Measurements from ENCODE around the gene RPS8. TPM values are rescaled to one million over a fixed set of nuclear protein-coding genes. Genes with fewer than 3 reads are reported as not detected.
"Not testable (repeated sequence)": the region's sequence is repeated elsewhere in the genome, so short reads cannot be mapped to it uniquely, and the experiment has no call there.

Gene RPS8
- total and polyA plus RNA-seq, 9 donors, result 3,305 to 10,301 (median 5,328) TPM

DNA sequence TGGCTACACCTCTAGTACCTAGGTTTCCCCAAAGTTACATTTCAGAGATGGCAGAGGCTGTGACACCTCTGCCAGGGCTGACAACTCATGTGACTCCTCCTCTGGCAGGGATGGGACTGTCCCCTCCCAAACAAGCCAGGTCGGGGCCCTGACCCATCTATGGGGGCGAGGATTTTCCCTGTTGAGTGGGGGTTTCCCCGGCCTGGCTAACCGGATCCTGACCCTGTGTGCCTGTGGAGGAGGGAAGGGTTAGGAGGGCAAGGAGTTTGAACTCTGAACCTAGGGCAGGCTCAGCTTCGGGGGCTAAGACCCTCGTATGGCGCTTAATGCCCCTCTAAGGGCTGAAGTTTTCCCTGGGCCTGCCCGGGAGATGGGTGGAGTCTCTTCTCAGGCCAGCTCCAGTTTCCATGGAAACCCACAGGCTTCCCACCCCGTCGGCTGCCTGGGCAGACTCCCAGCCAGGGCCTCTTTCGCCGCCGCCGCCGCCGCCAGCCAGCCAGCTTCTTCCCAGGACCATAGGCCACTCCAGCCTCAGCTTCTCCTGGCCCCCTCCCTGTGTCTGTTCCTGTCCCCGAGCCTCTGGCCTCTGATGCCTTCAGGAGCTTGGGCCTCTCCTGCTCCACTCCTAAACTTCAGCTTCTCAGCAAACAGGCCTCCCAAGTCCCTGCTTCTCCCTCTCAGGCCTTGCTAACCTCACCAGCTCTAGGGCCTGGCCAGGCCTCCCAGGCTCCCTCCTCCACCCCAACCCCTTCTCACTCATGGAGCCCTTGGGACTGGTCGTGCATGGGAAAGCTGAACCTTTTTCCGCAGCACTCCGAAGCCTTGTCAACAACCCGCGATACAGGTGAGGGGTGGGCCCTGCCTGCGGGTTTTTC lies 33.0 kb downstream of the RPS8 start, which contains the start of gene BTBD19:
Gene BTBD19, plus strand, starts transcription at position 461 of the 875 bp plus-strand sequence. Its CDS starts 298 bp downstream, at position 759.
- WGBS, 3 donors, result 5 to 7% (median 7%) methylated on average over 23 of the region's 23 CpGs
- H3K27me3 ChIP-seq, result no peaks in the 10 kb centered on the region
- intact Hi-C loops (cut with DNase I), result loop anchor here in 1 of 4 donors (10.0 kb wide), 1 partner anchor 497 kb away; no protein-coding TSS in a partner anchor
- peak within 1 kb of the TSS; percentile 99 to 100 for H3K27ac ChIP-seq
- H3K9me3 ChIP-seq, result no peaks in the 10 kb centered on the region
- peak within 1 kb of the TSS; percentile 25 for H3K4me3 ChIP-seq
- no peaks in the 10 kb centered on the region for H3K36me3 ChIP-seq
- no peak for TF ChIP-seq EP300 (IDR thresholded peaks at IDR 0.05)
- TF ChIP-seq POLR2A (IDR thresholded peaks at IDR 0.05), result peak; percentile 77
- peaks cover 43% of the 10 kb centered on the region for H3K4me1 ChIP-seq (ENCODE audit: insufficient read depth)
- peak; percentile 91 to 93 (median 93) for DNase-seq

DNA sequence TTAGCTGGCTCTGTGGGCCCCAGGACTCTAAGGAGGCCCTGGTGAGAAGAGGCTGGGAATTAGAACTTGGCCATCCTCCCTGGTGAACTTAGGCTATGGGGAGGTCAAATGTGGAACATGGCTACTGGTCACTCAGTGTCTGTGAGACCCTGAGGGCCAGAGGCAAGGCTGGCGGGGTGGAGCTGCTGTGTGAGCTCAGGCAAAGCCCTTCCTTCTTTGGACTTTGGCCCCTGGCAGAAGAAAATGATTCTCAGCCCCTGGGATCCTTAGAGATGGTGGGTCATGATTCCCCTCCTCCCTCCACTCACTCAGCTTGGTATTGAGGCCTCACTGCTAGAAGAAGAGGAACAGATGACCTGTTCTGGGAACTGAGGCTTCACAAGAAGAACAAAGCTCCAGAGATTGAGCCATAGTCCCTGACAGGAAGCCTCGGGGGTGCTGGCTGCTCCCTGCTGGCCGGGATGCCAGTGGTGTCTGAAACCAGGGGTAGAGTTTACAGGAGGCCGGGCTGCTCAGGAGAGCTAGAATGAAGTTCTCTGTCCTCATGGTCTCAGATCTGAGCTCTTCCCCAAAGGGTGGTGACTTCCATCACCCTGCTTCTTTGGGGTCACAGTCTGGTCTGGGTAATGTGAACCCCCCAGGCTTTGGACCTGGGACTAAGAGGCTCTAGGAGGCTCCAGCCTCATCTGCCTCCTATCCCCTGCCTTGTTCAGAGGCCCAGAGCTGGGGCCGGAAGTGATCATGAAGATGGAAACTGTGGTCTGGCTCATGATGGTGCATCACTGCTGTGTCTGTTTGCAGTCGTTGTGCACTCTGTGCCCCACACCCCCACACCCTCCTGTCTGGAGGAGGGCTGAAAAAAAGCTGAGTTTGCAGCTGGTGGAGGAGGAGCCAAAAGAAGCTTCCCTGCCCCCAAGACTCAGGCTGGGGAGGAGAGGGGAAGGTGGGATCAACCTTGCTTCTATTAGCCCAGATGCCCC lies 33.9 kb downstream of the RPS8 start:
- peak overlapping the region; percentile 25 for H3K4me3 ChIP-seq
- H3K27me3 ChIP-seq, result no peaks in the 10 kb centered on the region
- intact Hi-C loops (cut with DNase I), result loop anchor here in 1 of 4 donors (10.0 kb wide), 1 partner anchor 496 kb away; no protein-coding TSS in a partner anchor
- peak overlapping the region; percentile 99 to 100 for H3K27ac ChIP-seq
- TF ChIP-seq, protein P1, sequence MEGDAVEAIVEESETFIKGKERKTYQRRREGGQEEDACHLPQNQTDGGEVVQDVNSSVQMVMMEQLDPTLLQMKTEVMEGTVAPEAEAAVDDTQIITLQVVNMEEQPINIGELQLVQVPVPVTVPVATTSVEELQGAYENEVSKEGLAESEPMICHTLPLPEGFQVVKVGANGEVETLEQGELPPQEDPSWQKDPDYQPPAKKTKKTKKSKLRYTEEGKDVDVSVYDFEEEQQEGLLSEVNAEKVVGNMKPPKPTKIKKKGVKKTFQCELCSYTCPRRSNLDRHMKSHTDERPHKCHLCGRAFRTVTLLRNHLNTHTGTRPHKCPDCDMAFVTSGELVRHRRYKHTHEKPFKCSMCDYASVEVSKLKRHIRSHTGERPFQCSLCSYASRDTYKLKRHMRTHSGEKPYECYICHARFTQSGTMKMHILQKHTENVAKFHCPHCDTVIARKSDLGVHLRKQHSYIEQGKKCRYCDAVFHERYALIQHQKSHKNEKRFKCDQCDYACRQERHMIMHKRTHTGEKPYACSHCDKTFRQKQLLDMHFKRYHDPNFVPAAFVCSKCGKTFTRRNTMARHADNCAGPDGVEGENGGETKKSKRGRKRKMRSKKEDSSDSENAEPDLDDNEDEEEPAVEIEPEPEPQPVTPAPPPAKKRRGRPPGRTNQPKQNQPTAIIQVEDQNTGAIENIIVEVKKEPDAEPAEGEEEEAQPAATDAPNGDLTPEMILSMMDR (IDR thresholded peaks at IDR 0.05), result no peak
- peak; percentile 23 for TF ChIP-seq EP300 (IDR thresholded peaks at IDR 0.05)
- peaks cover 46% of the 10 kb centered on the region for H3K4me1 ChIP-seq (ENCODE audit: insufficient read depth)
- no peaks in the 10 kb centered on the region for H3K36me3 ChIP-seq
- peak; percentile 57 to 70 (median 67) for DNase-seq
- 16 to 23% (median 19%) methylated on average over 6 of the region's 6 CpGs for WGBS, 3 donors
- no peaks in the 10 kb centered on the region for H3K9me3 ChIP-seq

DNA sequence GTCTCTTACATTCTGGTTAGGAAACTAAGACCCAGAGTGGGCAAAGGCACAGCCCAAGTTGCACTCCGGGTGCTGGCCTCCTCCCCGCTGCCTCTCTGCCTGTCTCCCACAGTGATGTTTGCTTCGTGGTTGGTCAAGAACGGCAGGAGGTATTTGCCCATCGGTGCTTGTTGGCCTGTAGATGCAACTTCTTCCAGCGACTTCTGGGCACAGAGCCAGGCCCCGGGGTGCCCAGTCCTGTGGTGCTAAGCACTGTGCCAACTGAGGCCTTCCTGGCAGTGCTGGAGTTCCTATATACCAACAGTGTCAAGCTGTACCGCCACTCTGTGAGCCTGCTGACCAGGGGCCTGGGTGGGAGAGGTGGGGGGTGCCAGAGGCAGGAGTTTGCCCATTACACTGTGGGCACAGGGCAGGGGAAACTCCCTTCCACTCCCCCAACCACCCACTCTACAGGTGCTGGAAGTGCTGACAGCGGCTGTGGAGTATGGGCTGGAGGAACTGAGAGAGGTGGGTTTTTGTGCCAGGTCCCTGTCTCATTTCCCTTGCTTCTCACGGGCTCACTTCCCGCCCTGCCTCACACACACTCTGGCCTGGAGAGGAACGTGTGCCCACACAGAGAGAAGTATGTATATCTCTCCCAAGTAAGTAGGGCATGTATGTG lies 34.9 kb downstream of the RPS8 start:
- WGBS, 3 donors, result 43 to 55% (median 45%) methylated on average over 11 to 12 of the region's 12 CpGs
- intact Hi-C loops (cut with DNase I), result no loop called here
- H3K9me3 ChIP-seq, result no peaks in the 10 kb centered on the region
- H3K4me3 ChIP-seq, result peak overlapping the region; percentile 19
- peaks cover 46% of the 10 kb centered on the region for H3K4me1 ChIP-seq (ENCODE audit: insufficient read depth)
- DNase-seq, result peak in 4 of 5 donors; percentile 57 to 75 (median 68)
- H3K36me3 ChIP-seq, result no peaks in the 10 kb centered on the region
- no peak for TF ChIP-seq EP300 (IDR thresholded peaks at IDR 0.05)
- TF ChIP-seq, protein P1 (IDR thresholded peaks at IDR 0.05), result no peak
- TF ChIP-seq POLR2A (IDR thresholded peaks at IDR 0.05), result no peak
- H3K27ac ChIP-seq, result peak overlapping the region; percentile 99 to 100
- no peaks in the 10 kb centered on the region for H3K27me3 ChIP-seq

DNA sequence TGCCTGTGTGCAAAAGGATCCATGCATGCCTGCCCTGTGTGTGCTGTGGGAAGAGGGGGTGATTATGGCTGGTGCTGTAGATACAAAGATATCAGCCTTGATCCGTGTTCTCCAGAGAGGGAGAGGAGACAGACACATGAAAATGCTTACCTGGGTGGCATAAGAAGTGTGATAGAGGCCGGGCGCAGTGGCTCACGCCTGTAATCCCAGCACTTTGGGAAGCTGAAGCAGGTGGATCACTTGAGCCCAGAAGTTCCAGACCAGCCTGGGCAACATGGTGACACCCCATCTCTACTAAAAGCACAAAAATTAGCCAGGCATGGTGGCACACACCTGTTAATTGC lies 35.4 kb downstream of the RPS8 start:
- 83 to 91% (median 88%) methylated on average over 4 of the region's 4 CpGs for WGBS, 3 donors
- DNase-seq, result peak in 2 of 5 donors; percentile 15 to 31
- H3K9me3 ChIP-seq; intact Hi-C loops (cut with DNase I); H3K36me3 ChIP-seq; H3K27me3 ChIP-seq; H3K4me3 ChIP-seq: not testable (repeated sequence)
- H3K27ac ChIP-seq, result peak overlapping the region in 1 of 2 donors; percentile 100
- peaks cover 46% of the 10 kb centered on the region for H3K4me1 ChIP-seq (ENCODE audit: insufficient read depth)

DNA sequence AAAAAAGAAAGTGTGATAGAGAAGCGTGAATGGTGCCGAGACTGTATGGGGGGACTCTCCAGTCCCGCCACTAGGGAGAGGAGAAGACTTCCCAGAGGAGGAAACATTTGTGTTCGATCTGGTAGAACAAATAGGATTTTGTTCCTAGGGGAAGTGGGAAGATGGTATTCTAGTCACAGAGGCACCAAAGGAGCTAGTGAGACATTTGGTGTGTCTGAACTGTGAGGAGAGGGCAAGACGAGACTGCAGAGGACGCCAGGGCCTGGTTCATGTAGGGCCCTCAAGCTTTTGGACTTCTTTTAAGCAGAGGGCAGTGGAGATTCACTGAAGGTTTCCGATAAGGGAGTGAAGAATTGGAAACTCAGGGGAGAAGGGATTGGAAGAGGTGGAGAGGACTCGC lies 35.9 kb downstream of the RPS8 start:
- H3K9me3 ChIP-seq, result no peaks in the 10 kb centered on the region
- peak overlapping the region in 1 of 2 donors; percentile 39 for H3K27ac ChIP-seq
- H3K4me1 ChIP-seq (ENCODE audit: insufficient read depth), result peaks cover 43% of the 10 kb centered on the region
- WGBS, 3 donors, result 70 to 79% (median 71%) methylated on average over 8 of the region's 8 CpGs
- no peak overlapping the region for H3K4me3 ChIP-seq
- no peaks in the 10 kb centered on the region for H3K36me3 ChIP-seq
- TF ChIP-seq EP300 (IDR thresholded peaks at IDR 0.05) (no peak), POLR2A (IDR thresholded peaks at IDR 0.05) (no peak)
- TF ChIP-seq, protein P1 (IDR thresholded peaks at IDR 0.05), result no peak
- no peaks in the 10 kb centered on the region for H3K27me3 ChIP-seq
- intact Hi-C loops (cut with DNase I), result no loop called here
- DNase-seq, result peak in 3 of 5 donors; percentile 10 to 23 (median 15)
